WI38 (cell line): ENCODE data around the gene ANKRD11.

Experiments used
- H3K4me3 ChIP-seq: 2 replicates; pipeline ENCODE4 v1.5.1; 2011; ENCODE audit warnings: low read depth, mild to moderate bottlenecking, control low read depth, low read length
- TF ChIP-seq, protein P1 (sequence below): IDR thresholded peaks from 2 replicates; pipeline ENCODE4 v1.5.1; 2012; ENCODE audit warnings: low read depth, mild to moderate bottlenecking, control low read depth, low read length

Gene ANKRD11

DNA sequence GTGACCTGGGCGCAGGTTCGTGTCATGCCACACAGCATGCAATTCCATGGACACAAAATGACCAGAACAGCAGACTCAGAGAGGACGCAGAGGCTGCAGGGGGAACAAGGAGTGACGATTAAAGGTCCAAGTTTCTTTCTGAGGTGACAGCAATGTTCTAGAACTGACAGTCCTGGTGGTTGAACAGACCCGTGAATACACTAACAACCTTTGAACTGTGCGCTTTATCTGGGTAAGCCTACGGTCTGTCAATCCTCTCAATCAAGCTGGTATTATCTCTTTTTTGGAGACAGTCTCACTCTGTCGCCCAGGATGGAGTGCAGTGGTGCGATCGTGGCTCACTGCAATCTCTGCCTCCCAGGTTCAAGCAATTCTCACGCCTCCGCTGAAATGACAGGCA lies 138.7 kb downstream of the ANKRD11 start:
- TF ChIP-seq, protein P1, sequence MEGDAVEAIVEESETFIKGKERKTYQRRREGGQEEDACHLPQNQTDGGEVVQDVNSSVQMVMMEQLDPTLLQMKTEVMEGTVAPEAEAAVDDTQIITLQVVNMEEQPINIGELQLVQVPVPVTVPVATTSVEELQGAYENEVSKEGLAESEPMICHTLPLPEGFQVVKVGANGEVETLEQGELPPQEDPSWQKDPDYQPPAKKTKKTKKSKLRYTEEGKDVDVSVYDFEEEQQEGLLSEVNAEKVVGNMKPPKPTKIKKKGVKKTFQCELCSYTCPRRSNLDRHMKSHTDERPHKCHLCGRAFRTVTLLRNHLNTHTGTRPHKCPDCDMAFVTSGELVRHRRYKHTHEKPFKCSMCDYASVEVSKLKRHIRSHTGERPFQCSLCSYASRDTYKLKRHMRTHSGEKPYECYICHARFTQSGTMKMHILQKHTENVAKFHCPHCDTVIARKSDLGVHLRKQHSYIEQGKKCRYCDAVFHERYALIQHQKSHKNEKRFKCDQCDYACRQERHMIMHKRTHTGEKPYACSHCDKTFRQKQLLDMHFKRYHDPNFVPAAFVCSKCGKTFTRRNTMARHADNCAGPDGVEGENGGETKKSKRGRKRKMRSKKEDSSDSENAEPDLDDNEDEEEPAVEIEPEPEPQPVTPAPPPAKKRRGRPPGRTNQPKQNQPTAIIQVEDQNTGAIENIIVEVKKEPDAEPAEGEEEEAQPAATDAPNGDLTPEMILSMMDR, result no peak
- H3K4me3 ChIP-seq, result no peak overlapping the region

DNA sequence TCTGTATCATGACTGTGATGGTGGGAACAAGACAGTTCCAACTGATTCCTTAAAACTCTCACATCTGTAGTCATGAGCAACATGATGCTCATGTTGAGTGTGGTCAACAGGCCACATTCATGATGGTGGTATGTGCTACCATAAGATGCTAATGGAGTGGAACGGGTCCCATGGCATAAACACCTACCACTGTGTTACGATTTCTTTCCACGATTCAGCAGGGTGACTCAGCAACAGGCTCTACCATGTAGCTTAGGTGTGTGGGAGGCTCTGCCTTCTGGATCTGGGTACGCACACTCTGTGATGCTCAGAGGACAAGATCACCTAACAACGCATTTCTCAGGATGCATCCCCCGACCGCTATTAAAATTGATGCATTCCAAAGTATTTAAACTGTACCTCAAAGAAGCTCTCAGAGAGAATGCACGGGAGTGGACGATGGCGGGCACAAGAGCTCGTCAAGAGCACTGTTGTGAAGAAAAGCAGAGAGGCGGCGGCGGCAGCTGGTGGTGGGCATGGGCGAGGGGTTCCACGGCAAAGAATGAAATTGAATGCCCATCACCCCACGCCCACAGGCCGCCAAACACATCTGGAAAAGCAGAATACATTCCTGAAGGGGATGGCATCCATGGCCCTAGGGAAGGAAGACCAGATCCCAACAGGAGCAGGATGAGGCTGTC lies 139.5 kb downstream of the ANKRD11 start:
- TF ChIP-seq, protein P1, result no peak

DNA sequence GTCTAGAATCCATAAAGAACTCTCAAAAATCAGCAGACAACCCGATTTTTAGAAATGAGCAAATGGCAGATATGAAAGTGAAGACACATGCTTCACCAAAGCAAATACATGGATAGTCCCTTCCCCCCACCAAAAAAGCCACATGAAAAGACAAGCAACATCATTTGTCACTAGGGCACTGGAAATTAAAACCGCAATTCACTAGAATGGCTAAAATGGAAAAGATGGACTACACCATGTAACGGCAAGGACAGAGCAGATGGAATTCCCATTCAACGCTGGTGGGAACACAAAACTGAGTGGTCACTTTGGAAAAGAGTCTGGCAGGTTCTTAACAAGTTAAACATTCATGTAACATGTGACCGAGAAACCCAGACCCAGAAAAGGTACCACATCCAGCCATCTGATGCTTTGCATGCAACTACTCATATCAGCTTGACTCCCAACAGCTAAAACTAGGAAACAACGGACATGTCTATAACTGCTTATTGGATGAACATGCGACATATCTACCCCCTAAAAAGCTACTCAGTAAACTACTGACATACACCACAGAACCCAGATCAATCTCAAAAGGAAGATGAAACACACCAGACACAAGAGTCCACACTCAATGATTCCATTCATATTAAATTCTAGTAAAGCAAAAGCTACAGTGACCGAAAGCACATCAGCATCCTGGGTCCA lies 140.3 kb downstream of the ANKRD11 start:
- no peak overlapping the region for H3K4me3 ChIP-seq
- TF ChIP-seq, protein P1, result no peak

More for the DNA sequence above, 139.5 kb downstream of the ANKRD11 start:
- H3K4me3 ChIP-seq, result no peak overlapping the region

DNA sequence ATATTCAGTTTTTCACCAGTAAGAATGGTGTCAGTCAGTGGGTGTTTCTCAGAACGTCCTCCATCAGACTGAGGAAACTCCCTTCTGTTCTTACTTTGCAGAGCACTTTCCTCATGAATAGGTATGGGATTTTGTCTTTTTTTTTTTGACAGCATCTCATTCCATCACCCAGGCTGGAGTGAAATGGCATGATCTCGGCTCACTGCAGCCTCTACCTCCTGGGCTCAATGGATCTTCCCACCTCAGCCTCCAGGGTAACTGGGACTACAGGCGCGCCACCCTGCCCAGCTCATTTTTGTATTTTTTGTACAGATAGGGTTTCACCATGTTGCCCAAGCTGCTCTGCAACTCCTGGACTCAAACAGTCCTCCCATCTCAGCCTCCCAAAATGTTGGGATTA lies 142.6 kb downstream of the ANKRD11 start:
- H3K4me3 ChIP-seq, result no peak overlapping the region
- TF ChIP-seq, protein P1, result no peak

DNA sequence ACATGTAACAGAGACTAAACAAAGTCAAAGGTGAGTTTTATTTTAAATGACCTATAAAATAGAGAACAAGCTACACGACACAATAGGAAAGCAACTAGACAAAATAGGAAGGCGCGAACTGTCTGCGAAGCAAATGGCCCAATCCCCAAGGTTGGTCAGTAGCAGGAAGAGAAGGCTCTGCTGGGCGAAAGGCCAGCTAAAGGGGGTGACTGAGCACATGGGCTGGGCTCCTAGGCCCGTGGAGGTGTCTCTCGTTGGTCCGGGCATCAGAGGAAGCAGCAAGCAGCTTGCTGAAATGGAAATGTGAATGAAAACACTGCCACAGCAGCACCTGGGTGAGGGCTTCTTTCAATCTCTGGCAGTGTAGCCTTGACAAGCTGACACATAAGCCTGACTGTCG lies 143.5 kb downstream of the ANKRD11 start:
- TF ChIP-seq, protein P1, result no peak
- no peak overlapping the region for H3K4me3 ChIP-seq

DNA sequence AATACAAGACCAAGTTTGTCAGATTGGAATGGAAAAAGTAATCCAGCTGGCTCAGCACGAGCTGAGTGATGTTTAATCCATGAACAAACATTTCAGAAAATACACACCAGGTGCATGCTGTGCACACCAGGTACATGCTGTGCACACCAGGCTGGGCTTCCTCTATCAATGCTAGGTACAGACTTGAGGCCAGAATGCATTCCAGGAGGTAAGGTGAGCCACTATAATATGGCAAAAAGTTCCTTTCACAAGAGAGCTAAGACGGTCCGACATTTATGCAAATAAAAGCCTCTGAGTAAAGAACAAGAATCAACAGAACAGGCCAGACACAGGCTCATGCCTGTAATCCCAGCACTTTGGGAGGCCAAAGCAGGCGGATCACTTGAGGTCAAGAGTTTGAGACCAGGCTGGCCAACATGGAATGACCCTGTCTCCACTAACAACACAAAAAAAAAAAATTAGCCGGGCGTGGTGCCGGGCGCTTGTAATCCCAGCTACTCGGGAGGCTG lies 144.7 kb downstream of the ANKRD11 start:
- no peak overlapping the region for H3K4me3 ChIP-seq
- TF ChIP-seq, protein P1, result no peak
